Ureter (tissue), 1 donor: ENCODE results near the gene EVC. TPM values are rescaled to one million over a fixed set of nuclear protein-coding genes. Genes with fewer than 3 reads are reported as not detected.

Source experiments
- DNase-seq: peaks from one replicate; pipeline ENCODE4 v3.0.0-alpha.2; 2020; ENCODE audit warnings: low spot score
- total RNA-seq: library from RNA; stranded (reverse); gene quantifications from one replicate; pipeline ENCODE4 v1.2.4, GENCODE V29; 2023
- donor health status: DM: yes; HTN: yes; CAD: no.

EVC gene
- total RNA-seq, 1 donor from 2014 or later, result 24.1 TPM

- no peak for DNase-seq
Observed at GRCh38 chr4:5730993-5731990, 20.3 kb downstream of the EVC start.

- DNase-seq, result no peak
Observed at GRCh38 chr4:5732158-5732557, 21.2 kb downstream of the EVC start.

GRCh38 chr4:5734853-5735252, 23.9 kb downstream of the EVC start:
- DNase-seq, result no peak

GRCh38 chr4:5735463-5735862, 24.5 kb downstream of the EVC start:
- no peak for DNase-seq

GRCh38 chr4:5738061-5738460, 27.1 kb downstream of the EVC start:
- DNase-seq, result no peak

GRCh38 chr4:5742388-5742787, 31.4 kb downstream of the EVC start:
- DNase-seq, result no peak

- no peak for DNase-seq
Observed at GRCh38 chr4:5742968-5743367, 32.0 kb downstream of the EVC start.

- no peak for DNase-seq
Observed at GRCh38 chr4:5746250-5746649, 35.2 kb downstream of the EVC start.

- no peak for DNase-seq
Observed at GRCh38 chr4:5746829-5747737, 36.1 kb downstream of the EVC start.

GRCh38 chr4:5747738-5748375, 36.9 kb downstream of the EVC start:
- no peak for DNase-seq

GRCh38 chr4:5749568-5749967, 38.6 kb downstream of the EVC start:
- DNase-seq, result no peak

GRCh38 chr4:5750052-5750945, 39.3 kb downstream of the EVC start:
- peak; percentile 39 for DNase-seq

GRCh38 chr4:5750946-5751665, 40.1 kb downstream of the EVC start:
- peak; percentile 35 for DNase-seq

GRCh38 chr4:5751666-5752375, 40.8 kb downstream of the EVC start:
- peak; percentile 36 for DNase-seq

GRCh38 chr4:5752376-5753184, 41.6 kb downstream of the EVC start:
- DNase-seq, result peak; percentile 32

GRCh38 chr4:5753366-5753765, 42.4 kb downstream of the EVC start:
- DNase-seq, result no peak

- DNase-seq, result peak; percentile 75
Observed at GRCh38 chr4:5753766-5754528, 42.9 kb downstream of the EVC start.

- no peak for DNase-seq
Observed at GRCh38 chr4:5754529-5754881, 43.5 kb downstream of the EVC start.
